ENCODE results near the gene PVRIG. TPM values are rescaled to one million over a fixed set of nuclear protein-coding genes. Genes with fewer than 3 reads are reported as not detected.
A peak's percentile ranks its signal among the peaks of the same experiment; 100 is the strongest.
"Not testable (repeated sequence)": the region's sequence is repeated elsewhere in the genome, so short reads cannot be mapped to it uniquely, and the experiment has no call there.

The PVRIG gene
- total RNA-seq, 1 experiment from 2014 or later: 0.55 TPM

GRCh38 chr7:100192281-100192862, 27.4 kb upstream of the PVRIG start:
- H3K9me3 Mint-ChIP-seq, H3K36me3 Mint-ChIP-seq: not testable (repeated sequence)
- peaks cover 24% of the 10 kb centered on the region for H3K27me3 Mint-ChIP-seq (ENCODE audit: low read depth)

GRCh38 chr7:100192969-100193368, 26.8 kb upstream of the PVRIG start:
- DNase-seq (ENCODE audit: low spot score): no peak
- H3K27me3 Mint-ChIP-seq (ENCODE audit: low read depth): peaks cover 28% of the 10 kb centered on the region
- TF ChIP-seq NFYB (CRISPR knock-in tag; conservative IDR thresholded peaks at IDR 0.05; ENCODE audit: low read depth): no peak
- TF ChIP-seq, protein P1, sequence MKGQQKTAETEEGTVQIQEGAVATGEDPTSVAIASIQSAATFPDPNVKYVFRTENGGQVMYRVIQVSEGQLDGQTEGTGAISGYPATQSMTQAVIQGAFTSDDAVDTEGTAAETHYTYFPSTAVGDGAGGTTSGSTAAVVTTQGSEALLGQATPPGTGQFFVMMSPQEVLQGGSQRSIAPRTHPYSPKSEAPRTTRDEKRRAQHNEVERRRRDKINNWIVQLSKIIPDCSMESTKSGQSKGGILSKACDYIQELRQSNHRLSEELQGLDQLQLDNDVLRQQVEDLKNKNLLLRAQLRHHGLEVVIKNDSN (CRISPR knock-in tag; IDR thresholded peaks at IDR 0.05): no peak
- TF ChIP-seq FOXJ3 (CRISPR knock-in tag; IDR thresholded peaks at IDR 0.05; ENCODE audit: borderline replicate concordance): no peak
- no peak for TF ChIP-seq NFE2L1 (CRISPR knock-in tag; IDR thresholded peaks at IDR 0.05)
- TF ChIP-seq IRF2 (CRISPR knock-in tag; IDR thresholded peaks at IDR 0.05; ENCODE audit: borderline replicate concordance, low read depth): no peak
- TF ChIP-seq OVOL2 (CRISPR knock-in tag; IDR thresholded peaks at IDR 0.05; ENCODE audit: borderline replicate concordance): no peak
- TF ChIP-seq, protein P2, sequence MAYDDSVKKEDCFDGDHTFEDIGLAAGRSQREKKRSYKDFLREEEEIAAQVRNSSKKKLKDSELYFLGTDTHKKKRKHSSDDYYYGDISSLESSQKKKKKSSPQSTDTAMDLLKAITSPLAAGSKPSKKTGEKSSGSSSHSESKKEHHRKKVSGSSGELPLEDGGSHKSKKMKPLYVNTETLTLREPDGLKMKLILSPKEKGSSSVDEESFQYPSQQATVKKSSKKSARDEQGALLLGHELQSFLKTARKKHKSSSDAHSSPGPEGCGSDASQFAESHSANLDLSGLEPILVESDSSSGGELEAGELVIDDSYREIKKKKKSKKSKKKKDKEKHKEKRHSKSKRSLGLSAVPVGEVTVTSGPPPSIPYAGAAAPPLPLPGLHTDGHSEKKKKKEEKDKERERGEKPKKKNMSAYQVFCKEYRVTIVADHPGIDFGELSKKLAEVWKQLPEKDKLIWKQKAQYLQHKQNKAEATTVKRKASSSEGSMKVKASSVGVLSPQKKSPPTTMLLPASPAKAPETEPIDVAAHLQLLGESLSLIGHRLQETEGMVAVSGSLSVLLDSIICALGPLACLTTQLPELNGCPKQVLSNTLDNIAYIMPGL (CRISPR knock-in tag; IDR thresholded peaks at IDR 0.05): no peak
- no peak for TF ChIP-seq TCF7 (CRISPR knock-in tag; IDR thresholded peaks at IDR 0.05; ENCODE audit: low read depth)
- no peak for TF ChIP-seq ZNF396 (CRISPR knock-in tag; IDR thresholded peaks at IDR 0.05; ENCODE audit: borderline replicate concordance)
- TF ChIP-seq ETV6 (CRISPR knock-in tag; IDR thresholded peaks at IDR 0.05): no peak
- no peak for TF ChIP-seq IRF1 (CRISPR knock-in tag; IDR thresholded peaks at IDR 0.05)
- TF ChIP-seq, protein P3, sequence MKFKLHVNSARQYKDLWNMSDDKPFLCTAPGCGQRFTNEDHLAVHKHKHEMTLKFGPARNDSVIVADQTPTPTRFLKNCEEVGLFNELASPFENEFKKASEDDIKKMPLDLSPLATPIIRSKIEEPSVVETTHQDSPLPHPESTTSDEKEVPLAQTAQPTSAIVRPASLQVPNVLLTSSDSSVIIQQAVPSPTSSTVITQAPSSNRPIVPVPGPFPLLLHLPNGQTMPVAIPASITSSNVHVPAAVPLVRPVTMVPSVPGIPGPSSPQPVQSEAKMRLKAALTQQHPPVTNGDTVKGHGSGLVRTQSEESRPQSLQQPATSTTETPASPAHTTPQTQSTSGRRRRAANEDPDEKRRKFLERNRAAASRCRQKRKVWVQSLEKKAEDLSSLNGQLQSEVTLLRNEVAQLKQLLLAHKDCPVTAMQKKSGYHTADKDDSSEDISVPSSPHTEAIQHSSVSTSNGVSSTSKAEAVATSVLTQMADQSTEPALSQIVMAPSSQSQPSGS (CRISPR knock-in tag; IDR thresholded peaks at IDR 0.05; ENCODE audit: borderline replicate concordance, low read depth): no peak
- TF ChIP-seq ZNF138 (CRISPR knock-in tag; conservative IDR thresholded peaks at IDR 0.05): no peak
- no peak for TF ChIP-seq FOXP1 (CRISPR knock-in tag; IDR thresholded peaks at IDR 0.05; ENCODE audit: borderline replicate concordance)
- TF ChIP-seq TP53 (CRISPR knock-in tag; IDR thresholded peaks at IDR 0.05): no peak
- TF ChIP-seq, protein P4, sequence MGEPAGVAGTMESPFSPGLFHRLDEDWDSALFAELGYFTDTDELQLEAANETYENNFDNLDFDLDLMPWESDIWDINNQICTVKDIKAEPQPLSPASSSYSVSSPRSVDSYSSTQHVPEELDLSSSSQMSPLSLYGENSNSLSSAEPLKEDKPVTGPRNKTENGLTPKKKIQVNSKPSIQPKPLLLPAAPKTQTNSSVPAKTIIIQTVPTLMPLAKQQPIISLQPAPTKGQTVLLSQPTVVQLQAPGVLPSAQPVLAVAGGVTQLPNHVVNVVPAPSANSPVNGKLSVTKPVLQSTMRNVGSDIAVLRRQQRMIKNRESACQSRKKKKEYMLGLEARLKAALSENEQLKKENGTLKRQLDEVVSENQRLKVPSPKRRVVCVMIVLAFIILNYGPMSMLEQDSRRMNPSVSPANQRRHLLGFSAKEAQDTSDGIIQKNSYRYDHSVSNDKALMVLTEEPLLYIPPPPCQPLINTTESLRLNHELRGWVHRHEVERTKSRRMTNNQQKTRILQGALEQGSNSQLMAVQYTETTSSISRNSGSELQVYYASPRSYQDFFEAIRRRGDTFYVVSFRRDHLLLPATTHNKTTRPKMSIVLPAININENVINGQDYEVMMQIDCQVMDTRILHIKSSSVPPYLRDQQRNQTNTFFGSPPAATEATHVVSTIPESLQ (CRISPR knock-in tag; IDR thresholded peaks at IDR 0.05): no peak
- TF ChIP-seq RELA (CRISPR knock-in tag; IDR thresholded peaks at IDR 0.05; ENCODE audit: borderline replicate concordance): no peak
- TF ChIP-seq ZNF219 (CRISPR knock-in tag; IDR thresholded peaks at IDR 0.05; ENCODE audit: borderline replicate concordance): no peak
- ChIA-PET CTCF (interaction anchor here (1.2 kb wide), 1 partner anchor 925 kb away, joined by 5 read pairs; no protein-coding TSS in a partner anchor), POLR2A (interaction anchor here (0.6 kb wide), 1 partner anchor 17 kb away, joined by 3 read pairs; no protein-coding TSS in a partner anchor)
- H3K9me3 Mint-ChIP-seq: no peaks in the 10 kb centered on the region
- no peak overlapping the region for H3K27ac Mint-ChIP-seq
- ATAC-seq: no peak
- H3K36me3 Mint-ChIP-seq: no peaks in the 10 kb centered on the region
- H3K4me3 Mint-ChIP-seq: no peak overlapping the region
- H3K4me1 Mint-ChIP-seq: no peaks in the 10 kb centered on the region

More at GRCh38 chr7:100192281-100192862, 27.4 kb upstream of the PVRIG start:
- ATAC-seq; H3K4me1 Mint-ChIP-seq; DNase-seq (ENCODE audit: low spot score); H3K4me3 Mint-ChIP-seq; POLR2A ChIA-PET; H3K27ac Mint-ChIP-seq; CTCF ChIA-PET: not testable (repeated sequence)
- 0 out of 2 replicates have a peak, but pooled peaks have one; percentile 1 for TF ChIP-seq ZNF121 (CRISPR knock-in tag; IDR thresholded peaks at IDR 0.05)

All from WTC11 (cell line).